GM21723 (cell line): ENCODE measurements around the gene EPOP.
"Not testable (repeated sequence)": the region's sequence is repeated elsewhere in the genome, so short reads cannot be mapped to it uniquely, and the experiment has no call there.

Experiments used
- ATAC-seq: cut with Tn5 transposase; IDR thresholded peaks from one replicate; pipeline ENCODE4 v1.9.1; 2021; ENCODE audit warnings: mild to moderate bottlenecking, moderate library complexity; ENCODE audit not compliant: unreplicated experiment

The EPOP gene

GRCh38 chr17:38654411-38655398 is 20.1 kb downstream of the EPOP start:
- ATAC-seq, result no peak

- no peak for ATAC-seq
Observed at GRCh38 chr17:38653679-38654078, 21.1 kb downstream of the EPOP start.

DNA sequence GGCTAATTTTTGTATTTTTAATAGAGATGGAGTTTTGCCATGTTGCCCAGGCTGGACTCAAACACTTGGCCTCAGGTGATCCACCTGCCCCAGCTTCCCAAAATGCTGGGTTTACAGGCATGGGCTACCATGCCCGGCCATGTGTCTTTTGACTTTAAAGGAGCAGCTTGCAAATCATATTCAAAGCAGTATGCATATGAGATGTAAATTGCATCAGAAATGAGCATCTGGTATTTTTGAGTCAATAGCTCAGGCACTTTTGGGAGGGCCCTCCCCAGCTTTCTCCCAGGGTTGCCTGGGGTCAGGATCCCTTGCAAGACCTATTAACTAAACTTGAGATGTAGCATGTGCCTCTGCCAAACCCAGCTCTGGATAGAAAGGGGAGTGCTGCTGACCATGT is 21.5 kb downstream of the EPOP start:
- no peak for ATAC-seq

- not testable (repeated sequence) for ATAC-seq
Observed at GRCh38 chr17:38650653-38651173, 24.0 kb downstream of the EPOP start.

DNA sequence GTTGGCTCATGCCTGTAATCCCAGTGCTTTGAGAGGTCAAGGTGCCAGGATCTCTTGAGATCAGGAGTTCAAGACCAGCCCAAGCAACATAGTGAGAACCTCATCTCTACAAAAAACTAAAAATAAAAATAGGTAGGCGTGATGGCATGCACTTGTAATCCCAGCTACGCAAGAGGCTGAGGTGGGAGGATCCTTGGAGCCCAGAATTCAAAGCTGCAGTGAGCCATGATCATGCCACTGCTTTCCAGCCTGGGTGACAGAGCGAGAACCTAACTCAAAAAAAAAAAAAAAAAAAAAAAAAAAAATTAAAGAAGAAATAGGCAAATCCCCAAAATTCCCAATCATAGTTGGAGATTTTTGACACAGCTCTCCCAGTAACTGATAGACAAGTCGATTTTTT is 36.8 kb downstream of the EPOP start:
- no peak for ATAC-seq

DNA sequence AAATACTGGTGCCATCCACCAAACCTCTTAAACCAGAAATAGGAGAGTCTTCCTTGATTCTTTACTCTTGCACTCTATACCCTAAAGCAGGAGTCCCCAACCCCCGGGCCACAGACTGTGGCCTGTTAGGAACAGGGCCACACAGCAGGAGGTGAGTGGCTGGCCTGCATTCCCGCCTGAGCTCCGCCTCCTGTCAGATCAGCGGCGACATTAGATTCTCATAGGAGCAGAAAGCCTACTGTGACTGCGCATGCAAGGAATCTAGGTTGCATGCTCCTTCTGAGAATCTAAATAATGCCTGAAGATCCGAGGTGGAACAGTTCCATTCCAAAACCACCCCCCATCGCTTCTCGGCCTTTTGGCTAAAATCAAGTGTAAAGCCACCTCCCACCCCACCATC is 38.7 kb downstream of the EPOP start:
- no peak for ATAC-seq

- no peak for ATAC-seq
Observed at GRCh38 chr17:38632334-38632733, 42.4 kb downstream of the EPOP start.

DNA sequence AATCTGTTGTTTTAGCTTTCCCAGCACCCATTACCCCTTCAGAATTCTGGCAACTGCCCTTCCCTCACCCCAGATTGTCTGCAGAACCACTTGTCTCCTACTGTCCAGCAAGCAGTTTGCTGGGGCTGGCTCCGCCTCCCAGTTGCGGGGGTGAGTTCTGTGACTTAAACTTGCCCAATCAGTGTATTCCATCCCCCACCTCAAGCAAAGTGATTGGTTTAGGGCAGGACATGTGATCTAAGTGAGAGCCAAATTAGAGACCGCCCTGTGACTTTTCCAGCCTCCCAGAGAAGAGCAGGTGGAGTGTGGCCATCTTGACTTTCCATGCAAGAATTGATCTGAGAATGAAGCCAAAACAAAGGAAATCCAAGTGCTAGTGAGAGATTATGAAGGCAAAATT is 46.3 kb downstream of the EPOP start:
- ATAC-seq, result no peak

- ATAC-seq, result no peak
Observed at GRCh38 chr17:38627957-38628356, 46.8 kb downstream of the EPOP start.

DNA sequence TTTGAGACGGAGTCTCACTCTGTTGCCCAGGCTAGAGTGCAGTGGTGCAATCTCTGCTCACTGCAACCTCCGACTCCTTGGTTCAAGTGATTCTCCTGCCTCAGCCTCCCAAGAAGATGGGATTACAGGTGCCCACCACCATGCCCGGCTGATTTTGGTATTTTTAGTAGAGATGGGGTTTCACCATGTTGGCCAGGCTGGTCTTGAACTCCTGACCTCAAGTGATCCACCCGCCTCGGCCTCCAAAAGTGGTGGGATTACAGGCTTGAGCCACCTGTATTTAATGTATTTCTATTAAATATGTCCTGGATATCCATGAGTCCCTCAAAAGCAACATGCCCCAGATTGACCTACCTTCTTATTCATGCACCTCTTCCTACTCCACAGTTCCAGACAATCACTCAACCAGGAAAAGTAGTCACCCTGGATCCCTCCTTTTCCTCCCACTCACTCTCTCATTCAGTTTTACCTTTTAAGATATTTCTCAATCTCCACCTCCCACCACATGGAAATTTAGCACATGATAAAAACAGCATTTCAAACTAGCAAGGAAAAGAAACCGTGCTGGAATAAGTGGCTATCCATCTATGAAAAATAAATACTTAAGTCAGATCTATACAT is 48.0 kb downstream of the EPOP start:
- ATAC-seq, result not testable (repeated sequence)

GRCh38 chr17:38625482-38625881 is 49.3 kb downstream of the EPOP start:
- no peak for ATAC-seq

DNA sequence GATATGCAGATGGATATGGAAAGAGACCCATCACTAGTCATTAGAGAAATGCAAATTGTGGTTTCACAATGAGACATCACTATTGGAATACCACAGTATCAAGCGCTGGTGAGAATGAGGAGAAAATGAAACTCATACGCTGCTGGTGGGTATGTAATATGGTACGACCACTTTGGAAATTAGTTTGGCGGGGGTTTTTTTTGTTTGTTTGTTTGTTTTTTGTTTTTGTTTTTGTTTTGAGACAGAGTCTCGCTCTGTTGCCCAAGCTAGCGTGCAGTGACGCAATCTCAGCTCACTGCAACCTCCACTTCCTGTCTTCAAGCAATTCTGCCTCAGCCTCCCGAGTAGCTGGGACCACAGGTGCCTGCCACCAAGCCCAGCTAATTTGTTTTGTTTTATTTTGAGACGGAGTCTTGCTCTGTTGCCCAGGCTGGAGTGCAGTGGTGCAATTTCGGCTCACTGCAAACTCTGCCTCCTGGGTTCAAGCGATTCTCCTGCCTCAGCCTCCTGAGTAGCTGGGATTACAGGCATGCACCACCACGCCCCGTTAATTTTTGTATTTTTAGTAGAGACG is 49.9 kb downstream of the EPOP start:
- peak; percentile 86 for ATAC-seq
